HepG2 (cell line): ENCODE results near the gene LSMEM2. TPM values are rescaled to one million over a fixed set of nuclear protein-coding genes. Genes with fewer than 3 reads are reported as not detected.

Source experiments
- DPF2 ChIP-seq: sonication (generic); formaldehyde crosslinking; IDR thresholded peaks from 2 replicates; pipeline ENCODE4 v1.4.0; 2020; ENCODE audit warnings: mild to moderate bottlenecking, low read depth, missing genetic modification reagents, borderline replicate concordance
- HMG20B ChIP-seq: conservative IDR thresholded peaks from 2 replicates; pipeline ENCODE4 v1.6.1; 2016; ENCODE audit warnings: missing genetic modification reagents, missing compliant biosample characterization
- IRX3 ChIP-seq: sonication (generic); formaldehyde crosslinking; IDR thresholded peaks from 2 replicates; pipeline ENCODE4 v1.8.1; 2023; ENCODE audit warnings: mild to moderate bottlenecking, low read depth, missing genetic modification reagents, borderline replicate concordance
- NFKBIZ ChIP-seq: IDR thresholded peaks from 2 replicates; pipeline ENCODE4 v1.6.1; 2018; ENCODE audit warnings: missing genetic modification reagents, missing compliant biosample characterization
- PCBP2 ChIP-seq: fragments of 200-400 bp; formaldehyde crosslinking; optimal IDR thresholded peaks from 2 replicates; pipeline ENCODE3; 2018; ENCODE audit warnings: low read length, low read depth; ENCODE audit not compliant: poor library complexity, severe bottlenecking
- SALL2 ChIP-seq: sonication (generic); formaldehyde crosslinking; IDR thresholded peaks from 2 replicates; pipeline ENCODE4 v1.8.1; 2023; ENCODE audit warnings: mild to moderate bottlenecking, missing genetic modification reagents, inconsistent platforms
- SMARCC2 ChIP-seq: fragments of 450-650 bp; IDR thresholded peaks from 2 replicates; pipeline ENCODE4 v1.6.1; 2017; ENCODE audit warnings: antibody characterized with exemption, mild to moderate bottlenecking
- SP140L ChIP-seq: sonication (generic); formaldehyde crosslinking; IDR thresholded peaks from 2 replicates; pipeline ENCODE4 v1.4.0; 2020; ENCODE audit warnings: missing genetic modification reagents, borderline replicate concordance
- TMF1 ChIP-seq: sonication (generic); formaldehyde crosslinking; IDR thresholded peaks from 2 replicates; pipeline ENCODE4 v1.8.1; 2022; ENCODE audit warnings: low read depth, missing genetic modification reagents
- ZBTB38 ChIP-seq: sonication (generic); formaldehyde crosslinking; IDR thresholded peaks from 2 replicates; pipeline ENCODE4 v1.5.1; 2020; ENCODE audit warnings: mild to moderate bottlenecking, missing genetic modification reagents
- ZFP82 ChIP-seq: sonication (generic); formaldehyde crosslinking; IDR thresholded peaks from 2 replicates; pipeline ENCODE4 v1.5.1; 2020; ENCODE audit warnings: mild to moderate bottlenecking, missing genetic modification reagents, borderline replicate concordance
- ZNF850 ChIP-seq: sonication (generic); formaldehyde crosslinking; conservative IDR thresholded peaks from 2 replicates; pipeline ENCODE4 v1.9.0; 2021; ENCODE audit warnings: mild to moderate bottlenecking, missing genetic modification reagents
- polyA plus RNA-seq, 8 experiments: library from polyadenylated mRNA; depleted of rRNA in 3 of 8; stranded (reverse) in 7 of 8; unstranded in 1 of 8; fragments of >200 nt; fragmentation: Illumina TruSeq in 4 of 8; extraction: Trizol in 4 of 8; gene quantifications; 2 replicates each; pipeline versions ENCODE4 v1.2.1 to v1.2.3, GENCODE V29; 2011 to 2016; ENCODE audit warnings: low read depth in 4 of 8, missing spikeins in 1 of 8, mixed read lengths in 1 of 8; ENCODE audit not compliant: insufficient read depth in 1 of 8
- total RNA-seq, 5 experiments: library from RNA; depleted of rRNA; stranded (reverse); fragments of >200 nt; fragmentation: Illumina TruSeq; extraction: Trizol; gene quantifications; 2 replicates each; pipeline ENCODE4 v1.2.3, GENCODE V29; 2016; ENCODE audit warnings: low read depth in 1 of 5
- TF ChIP-seq, protein P1 (sequence below): sonication (generic); formaldehyde crosslinking; IDR thresholded peaks from 2 replicates; pipeline ENCODE4 v1.4.0; 2020; ENCODE audit warnings: missing genetic modification reagents, borderline replicate concordance
- TF ChIP-seq, protein P2 (sequence below): IDR thresholded peaks from 2 replicates; pipeline ENCODE4 v1.6.1; 2016; ENCODE audit warnings: missing compliant biosample characterization, missing genetic modification reagents, borderline replicate concordance
- TF ChIP-seq, protein P3 (sequence below): sonication (generic); formaldehyde crosslinking; IDR thresholded peaks from 2 replicates; pipeline ENCODE4 v1.5.1; 2020; ENCODE audit warnings: missing genetic modification reagents, mild to moderate bottlenecking, borderline replicate concordance
- TF ChIP-seq, protein P4 (sequence below): sonication (generic); formaldehyde crosslinking; IDR thresholded peaks from 2 replicates; pipeline ENCODE4 v1.8.0; 2022; ENCODE audit warnings: missing genetic modification reagents, mild to moderate bottlenecking, inconsistent platforms, borderline replicate concordance
- TF ChIP-seq, protein P5 (sequence below): sonication (generic); formaldehyde crosslinking; IDR thresholded peaks from 2 replicates; pipeline ENCODE4 v1.4.0; 2020; ENCODE audit warnings: mild to moderate bottlenecking, missing genetic modification reagents

The LSMEM2 gene
- total and polyA plus RNA-seq, 2 of the 13 experiments (the other 11 are each of a cell fraction or from before 2014, with no cell fraction given), result 0.07 to 0.41 TPM

DNA sequence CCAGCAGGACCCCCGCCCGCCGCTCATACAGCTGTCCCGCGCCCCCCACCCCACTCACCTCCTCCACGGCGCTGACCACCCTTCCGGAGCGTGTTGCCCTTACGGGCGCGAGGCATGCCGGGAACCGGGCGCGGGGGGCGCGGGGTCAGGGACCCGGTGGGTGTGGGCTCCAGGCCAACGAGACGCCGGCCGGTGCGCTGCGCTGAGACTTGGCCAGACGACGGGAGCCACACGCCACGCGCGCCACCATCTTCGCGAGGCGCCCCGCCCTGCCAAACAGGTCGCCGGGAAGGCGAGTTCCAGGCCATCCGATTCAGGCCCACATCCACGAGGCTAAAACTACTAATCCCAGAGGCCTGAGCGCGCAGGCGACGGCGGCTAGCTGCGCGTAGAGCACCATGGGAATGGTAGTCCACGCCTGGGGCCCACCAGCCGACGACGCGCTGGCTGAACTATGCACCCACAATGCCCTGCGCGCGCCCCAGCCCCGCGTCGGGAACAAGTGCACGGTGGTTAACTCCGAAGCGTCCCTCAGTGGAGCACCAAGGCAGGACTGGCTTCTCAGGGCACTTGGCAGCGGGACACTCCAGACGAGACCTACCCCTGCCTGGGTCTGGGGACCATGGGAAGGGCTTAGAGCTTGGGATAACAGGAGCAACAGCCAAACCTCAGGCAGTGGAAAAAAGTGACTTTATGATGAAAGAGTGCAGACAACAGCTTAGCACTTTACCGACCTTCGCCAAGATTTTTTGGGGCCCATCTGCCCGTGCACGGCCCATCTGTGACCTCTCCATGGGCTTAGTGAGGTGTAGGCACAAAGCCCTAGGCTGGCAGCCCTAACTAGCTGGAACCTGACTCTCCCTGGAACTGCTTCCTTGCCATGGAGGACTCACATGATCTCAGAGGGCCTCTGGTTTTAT, 13.5 kb downstream of the LSMEM2 start, which contains the start of gene IFRD2 (continued):
- TF ChIP-seq, protein P1, sequence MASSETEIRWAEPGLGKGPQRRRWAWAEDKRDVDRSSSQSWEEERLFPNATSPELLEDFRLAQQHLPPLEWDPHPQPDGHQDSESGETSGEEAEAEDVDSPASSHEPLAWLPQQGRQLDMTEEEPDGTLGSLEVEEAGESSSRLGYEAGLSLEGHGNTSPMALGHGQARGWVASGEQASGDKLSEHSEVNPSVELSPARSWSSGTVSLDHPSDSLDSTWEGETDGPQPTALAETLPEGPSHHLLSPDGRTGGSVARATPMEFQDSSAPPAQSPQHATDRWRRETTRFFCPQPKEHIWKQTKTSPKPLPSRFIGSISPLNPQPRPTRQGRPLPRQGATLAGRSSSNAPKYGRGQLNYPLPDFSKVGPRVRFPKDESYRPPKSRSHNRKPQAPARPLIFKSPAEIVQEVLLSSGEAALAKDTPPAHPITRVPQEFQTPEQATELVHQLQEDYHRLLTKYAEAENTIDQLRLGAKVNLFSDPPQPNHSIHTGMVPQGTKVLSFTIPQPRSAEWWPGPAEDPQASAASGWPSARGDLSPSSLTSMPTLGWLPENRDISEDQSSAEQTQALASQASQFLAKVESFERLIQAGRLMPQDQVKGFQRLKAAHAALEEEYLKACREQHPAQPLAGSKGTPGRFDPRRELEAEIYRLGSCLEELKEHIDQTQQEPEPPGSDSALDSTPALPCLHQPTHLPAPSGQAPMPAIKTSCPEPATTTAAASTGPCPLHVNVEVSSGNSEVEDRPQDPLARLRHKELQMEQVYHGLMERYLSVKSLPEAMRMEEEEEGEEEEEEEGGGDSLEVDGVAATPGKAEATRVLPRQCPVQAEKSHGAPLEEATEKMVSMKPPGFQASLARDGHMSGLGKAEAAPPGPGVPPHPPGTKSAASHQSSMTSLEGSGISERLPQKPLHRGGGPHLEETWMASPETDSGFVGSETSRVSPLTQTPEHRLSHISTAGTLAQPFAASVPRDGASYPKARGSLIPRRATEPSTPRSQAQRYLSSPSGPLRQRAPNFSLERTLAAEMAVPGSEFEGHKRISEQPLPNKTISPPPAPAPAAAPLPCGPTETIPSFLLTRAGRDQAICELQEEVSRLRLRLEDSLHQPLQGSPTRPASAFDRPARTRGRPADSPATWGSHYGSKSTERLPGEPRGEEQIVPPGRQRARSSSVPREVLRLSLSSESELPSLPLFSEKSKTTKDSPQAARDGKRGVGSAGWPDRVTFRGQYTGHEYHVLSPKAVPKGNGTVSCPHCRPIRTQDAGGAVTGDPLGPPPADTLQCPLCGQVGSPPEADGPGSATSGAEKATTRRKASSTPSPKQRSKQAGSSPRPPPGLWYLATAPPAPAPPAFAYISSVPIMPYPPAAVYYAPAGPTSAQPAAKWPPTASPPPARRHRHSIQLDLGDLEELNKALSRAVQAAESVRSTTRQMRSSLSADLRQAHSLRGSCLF (CRISPR knock-in tag), result no peak
- TF ChIP-seq IRX3 (CRISPR knock-in tag), result peak; percentile 48; the same call in 1 of the 2 replicates
- no peak for TF ChIP-seq TMF1 (CRISPR knock-in tag)
- TF ChIP-seq, protein P2, sequence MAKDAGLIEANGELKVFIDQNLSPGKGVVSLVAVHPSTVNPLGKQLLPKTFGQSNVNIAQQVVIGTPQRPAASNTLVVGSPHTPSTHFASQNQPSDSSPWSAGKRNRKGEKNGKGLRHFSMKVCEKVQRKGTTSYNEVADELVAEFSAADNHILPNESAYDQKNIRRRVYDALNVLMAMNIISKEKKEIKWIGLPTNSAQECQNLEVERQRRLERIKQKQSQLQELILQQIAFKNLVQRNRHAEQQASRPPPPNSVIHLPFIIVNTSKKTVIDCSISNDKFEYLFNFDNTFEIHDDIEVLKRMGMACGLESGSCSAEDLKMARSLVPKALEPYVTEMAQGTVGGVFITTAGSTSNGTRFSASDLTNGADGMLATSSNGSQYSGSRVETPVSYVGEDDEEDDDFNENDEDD (CRISPR knock-in tag), result peak; percentile 85; the same call in 1 of the 2 replicates
- TF ChIP-seq DPF2 (CRISPR knock-in tag), result no peak
- TF ChIP-seq HMG20B (CRISPR knock-in tag), result no peak; the same call in 1 of the 2 replicates
- no peak for TF ChIP-seq SMARCC2
- TF ChIP-seq NFKBIZ (CRISPR knock-in tag), result 0 out of 2 replicates have a peak, but pooled peaks have one; percentile 52
- peak; percentile 93; the same call in 1 of the 2 replicates for TF ChIP-seq ZFP82 (CRISPR knock-in tag)
- TF ChIP-seq, protein P3, sequence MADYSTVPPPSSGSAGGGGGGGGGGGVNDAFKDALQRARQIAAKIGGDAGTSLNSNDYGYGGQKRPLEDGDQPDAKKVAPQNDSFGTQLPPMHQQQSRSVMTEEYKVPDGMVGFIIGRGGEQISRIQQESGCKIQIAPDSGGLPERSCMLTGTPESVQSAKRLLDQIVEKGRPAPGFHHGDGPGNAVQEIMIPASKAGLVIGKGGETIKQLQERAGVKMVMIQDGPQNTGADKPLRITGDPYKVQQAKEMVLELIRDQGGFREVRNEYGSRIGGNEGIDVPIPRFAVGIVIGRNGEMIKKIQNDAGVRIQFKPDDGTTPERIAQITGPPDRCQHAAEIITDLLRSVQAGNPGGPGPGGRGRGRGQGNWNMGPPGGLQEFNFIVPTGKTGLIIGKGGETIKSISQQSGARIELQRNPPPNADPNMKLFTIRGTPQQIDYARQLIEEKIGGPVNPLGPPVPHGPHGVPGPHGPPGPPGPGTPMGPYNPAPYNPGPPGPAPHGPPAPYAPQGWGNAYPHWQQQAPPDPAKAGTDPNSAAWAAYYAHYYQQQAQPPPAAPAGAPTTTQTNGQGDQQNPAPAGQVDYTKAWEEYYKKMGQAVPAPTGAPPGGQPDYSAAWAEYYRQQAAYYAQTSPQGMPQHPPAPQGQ (CRISPR knock-in tag), result no peak
- peak; percentile 81 for TF ChIP-seq ZBTB38 (CRISPR knock-in tag)
- TF ChIP-seq, protein P4, sequence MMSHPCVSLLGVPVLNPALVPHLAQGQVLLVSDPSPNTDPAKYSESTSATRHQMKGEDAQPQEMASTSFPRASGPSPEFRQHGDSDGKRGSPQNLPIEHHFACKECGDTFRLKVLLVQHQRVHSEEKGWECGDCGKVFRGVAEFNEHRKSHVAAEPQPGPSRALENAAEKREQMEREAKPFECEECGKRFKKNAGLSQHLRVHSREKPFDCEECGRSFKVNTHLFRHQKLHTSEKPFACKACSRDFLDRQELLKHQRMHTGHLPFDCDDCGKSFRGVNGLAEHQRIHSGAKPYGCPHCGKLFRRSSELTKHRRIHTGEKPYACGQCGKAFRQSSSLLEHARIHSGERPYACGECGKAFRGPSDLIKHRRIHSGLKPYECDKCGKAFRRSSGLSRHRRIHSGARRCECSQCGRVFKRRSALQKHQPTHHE (CRISPR knock-in tag), result no peak
- no peak for TF ChIP-seq SP140L (CRISPR knock-in tag)
- no peak for TF ChIP-seq ZNF850
- TF ChIP-seq, protein P5, sequence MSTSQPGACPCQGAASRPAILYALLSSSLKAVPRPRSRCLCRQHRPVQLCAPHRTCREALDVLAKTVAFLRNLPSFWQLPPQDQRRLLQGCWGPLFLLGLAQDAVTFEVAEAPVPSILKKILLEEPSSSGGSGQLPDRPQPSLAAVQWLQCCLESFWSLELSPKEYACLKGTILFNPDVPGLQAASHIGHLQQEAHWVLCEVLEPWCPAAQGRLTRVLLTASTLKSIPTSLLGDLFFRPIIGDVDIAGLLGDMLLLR (CRISPR knock-in tag), result no peak
- peak; percentile 59; the same call in 1 of the 2 replicates for TF ChIP-seq SALL2 (CRISPR knock-in tag)
- no peak for TF ChIP-seq PCBP2
